Effector memory CD4-positive, alpha-beta T cell (primary cell): ENCODE measurements around the gene GADD45GIP1.

Experiments used
- DNase-seq, 3 donors: peaks; one replicate each; pipeline ENCODE4 v3.0.0-alpha.2; 2020
- H3K27ac ChIP-seq: 2 replicates; pipeline ENCODE4 v1.7.0; 2013; ENCODE audit warnings: mild to moderate bottlenecking, low read length, moderate library complexity; ENCODE audit not compliant: insufficient read depth, poor library complexity, severe bottlenecking
- H3K27me3 ChIP-seq: replicated peaks from 2 replicates; pipeline ENCODE4 v1.7.0; 2013; ENCODE audit warnings: mild to moderate bottlenecking, low read length; ENCODE audit not compliant: insufficient read depth, control insufficient read depth, poor library complexity, severe bottlenecking
- H3K36me3 ChIP-seq: 2 replicates; pipeline ENCODE4 v1.7.0; 2013; ENCODE audit warnings: mild to moderate bottlenecking, low read length, moderate library complexity; ENCODE audit not compliant: control insufficient read depth, insufficient read depth
- H3K4me1 ChIP-seq: 2 replicates; pipeline ENCODE4 v1.7.0; 2013; ENCODE audit warnings: low read length, mild to moderate bottlenecking; ENCODE audit not compliant: control insufficient read depth, insufficient read depth, poor library complexity, severe bottlenecking
- H3K4me3 ChIP-seq: 2 replicates; pipeline ENCODE4 v1.7.0; 2013; ENCODE audit warnings: low read length, low read depth, mild to moderate bottlenecking; ENCODE audit not compliant: insufficient read depth, poor library complexity, severe bottlenecking
- H3K9me3 ChIP-seq: 2 replicates; pipeline ENCODE4 v1.7.0; 2013; ENCODE audit warnings: mild to moderate bottlenecking, low read length, moderate library complexity; ENCODE audit not compliant: control insufficient read depth

GADD45GIP1 gene

DNA sequence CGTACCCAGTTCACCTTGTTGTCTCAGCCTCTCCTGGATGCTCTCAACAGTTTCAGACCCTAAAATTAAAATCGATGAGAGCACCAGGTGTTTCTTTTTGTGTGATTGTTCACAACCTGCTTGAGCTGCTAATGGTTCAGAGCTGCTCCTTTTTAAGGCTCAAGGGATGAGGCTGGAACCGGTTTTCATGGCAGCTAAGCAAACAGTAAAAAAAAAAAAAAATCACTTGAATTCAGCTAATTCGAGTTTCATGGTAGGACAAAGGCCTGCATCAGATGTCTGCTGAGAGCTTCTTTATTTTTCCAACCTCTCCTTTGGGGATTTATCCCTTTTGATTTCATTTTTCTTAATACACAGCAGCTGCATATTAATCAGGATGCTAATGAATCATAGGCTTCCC lies 44.5 kb downstream of the GADD45GIP1 start:
- DNase-seq: no peak
- Histone ChIP-seq H3K9me3 (no peaks in the 10 kb centered on the region), H3K4me1 (peaks cover 14% of the 10 kb centered on the region), H3K27ac (no peak overlapping the region), H3K36me3 (no peaks in the 10 kb centered on the region), H3K4me3 (no peak overlapping the region), H3K27me3 (no peaks in the 10 kb centered on the region)

- Histone ChIP-seq H3K27me3 (no peaks in the 10 kb centered on the region), H3K27ac (no peak overlapping the region), H3K36me3 (no peaks in the 10 kb centered on the region)
Observed at GRCh38 chr19:12907166-12907565, 49.9 kb downstream of the GADD45GIP1 start.

More at GRCh38 chr19:12907166-12907565, 49.9 kb downstream of the GADD45GIP1 start:
- Histone ChIP-seq H3K9me3 (no peaks in the 10 kb centered on the region), H3K4me3 (no peak overlapping the region), H3K4me1 (no peaks in the 10 kb centered on the region)
- DNase-seq: no peak
